HepG2 (cell line): ENCODE measurements around the gene VRK3. TPM values are rescaled to one million over a fixed set of nuclear protein-coding genes. Genes with fewer than 3 reads are reported as not detected.

Experiments used
- ATAC-seq: fragments of 200-7000 bp; cut with Tn5 transposase; 3 replicates; pipeline ENCODE4 v1.9.1; 2020; ENCODE audit warnings: mild to moderate bottlenecking, moderate library complexity
- BruUV-seq: library from RNA; stranded (reverse); fragments of 400-500 nt; replicated peaks from 2 replicates; lab custom pipeline; 2021; lab: Mats Ljungman, UMichigan
- CTCF ChIA-PET: fragments of 300-600 bp; formaldehyde crosslinking; extraction: SDS; loops from one replicate; lab custom pipeline; 2021; ENCODE audit warnings: low total read pairs, inconsistent platforms, low intra/inter-chr PET ratio; lab: Yijun Ruan, JAX
- POLR2A ChIA-PET: fragments of 350-600 bp; sonication (Branson Sonifier 250); formaldehyde crosslinking; loops from one replicate; lab custom pipeline; 2020; ENCODE audit warnings: antibody characterized with exemption, inconsistent platforms; lab: Yijun Ruan, JAX
- DNase-seq: peaks from one replicate; pipeline ENCODE4 v3.0.0-alpha.2; 2015; ENCODE audit warnings: low spot score
- FAIRE-seq: peaks from 3 replicates; lab custom pipeline; 2011; peaks lifted over from hg19 to GRCh38; lab: Jason Lieb, UNC
- H2AFZ ChIP-seq: one replicate; pipeline ENCODE4 v1.6.1; 2011; ENCODE audit warnings: low read length, inconsistent platforms
- H3K27ac ChIP-seq: fragments of 300-600 bp; 3 replicates; pipeline ENCODE4 v1.8.0; 2011; ENCODE audit warnings: mixed run types, mild to moderate bottlenecking, mixed read lengths, low read length, inconsistent platforms; ENCODE audit not compliant: insufficient read depth; ENCODE audit errors: extremely low read length
- H3K27me3 ChIP-seq, 2 experiments: fragments of 200-600 bp in 1 of 2; 2 replicates in 1 of 2; 3 replicates in 1 of 2; pipeline versions ENCODE4 v1.6.0 to v1.8.0; 2011; ENCODE audit warnings: low read length in 2 of 2, mild to moderate bottlenecking in 2 of 2, moderate library complexity in 2 of 2, inconsistent platforms in 1 of 2; ENCODE audit not compliant: insufficient read depth in 2 of 2, control insufficient read depth in 1 of 2
- H3K36me3 ChIP-seq, 2 experiments: fragments of 200-600 bp in 1 of 2; replicated peaks in 1 of 2; 2 replicates in 1 of 2; 3 replicates in 1 of 2; pipeline versions ENCODE4 v1.5.1 to v1.8.0; 2011; ENCODE audit warnings: low read length in 2 of 2, inconsistent platforms in 1 of 2; ENCODE audit not compliant: insufficient read depth in 2 of 2, control insufficient read depth in 1 of 2
- H3K4me1 ChIP-seq: 2 replicates; pipeline ENCODE4 v1.5.1; 2012; ENCODE audit warnings: low read length, inconsistent platforms; ENCODE audit not compliant: insufficient read depth
- H3K4me2 ChIP-seq: 2 replicates; pipeline ENCODE4 v1.6.0; 2011; ENCODE audit warnings: low read depth, low read length, inconsistent platforms
- H3K4me3 ChIP-seq, 3 experiments: fragments of 200-600 bp in 1 of 3; sonication (generic), shearing (Covaris generic) in 1 of 3; replicated peaks in 1 of 3; 2 replicates each; pipeline ENCODE4 v1.5.1; 2011 to 2016; ENCODE audit warnings: low read length in 3 of 3, inconsistent platforms in 2 of 3, low read depth in 2 of 3, mild to moderate bottlenecking in 2 of 3, control low read depth in 1 of 3, mixed read lengths in 1 of 3; ENCODE audit not compliant: insufficient read depth in 1 of 3
- H3K79me2 ChIP-seq: one replicate; pipeline ENCODE4 v1.6.1; 2011; ENCODE audit warnings: low read length, inconsistent platforms; ENCODE audit not compliant: insufficient read depth
- H3K9ac ChIP-seq: 2 replicates; pipeline ENCODE4 v1.6.0; 2011; ENCODE audit warnings: mild to moderate bottlenecking, low read depth, low read length, inconsistent platforms; ENCODE audit not compliant: insufficient read depth
- H3K9me3 ChIP-seq: 2 replicates; pipeline ENCODE4 v1.5.1; 2012; ENCODE audit warnings: mild to moderate bottlenecking, low read length
- H4K20me1 ChIP-seq: 2 replicates; pipeline ENCODE4 v1.6.0; 2011; ENCODE audit warnings: inconsistent platforms, mild to moderate bottlenecking, low read length, moderate library complexity; ENCODE audit not compliant: insufficient read depth
- CTCF ChIP-seq: sonication (generic); formaldehyde crosslinking; IDR thresholded peaks from 2 replicates; pipeline ENCODE4 v1.5.0; 2020; ENCODE audit warnings: mild to moderate bottlenecking, missing genetic modification reagents, moderate library complexity
- HNRNPL ChIP-seq: fragments of 200-400 bp; formaldehyde crosslinking; IDR thresholded peaks from 2 replicates; pipeline ENCODE4 v1.6.1; 2017; ENCODE audit warnings: mild to moderate bottlenecking, low read depth, low read length
- HOXD1 ChIP-seq: sonication (generic); formaldehyde crosslinking; IDR thresholded peaks from 2 replicates; pipeline ENCODE4 v1.5.0; 2020; ENCODE audit warnings: missing genetic modification reagents
- NR2F2 ChIP-seq: IDR thresholded peaks from 2 replicates; pipeline ENCODE4 v1.6.1; 2012; ENCODE audit warnings: low read depth, inconsistent platforms, borderline replicate concordance
- ZNF121 ChIP-seq: sonication (generic); formaldehyde crosslinking; IDR thresholded peaks from 2 replicates; pipeline ENCODE4 v1.5.0; 2020; ENCODE audit warnings: mild to moderate bottlenecking, missing genetic modification reagents
- ZNF18 ChIP-seq: sonication (generic); formaldehyde crosslinking; IDR thresholded peaks from 2 replicates; pipeline ENCODE4 v1.8.0; 2022; ENCODE audit warnings: mild to moderate bottlenecking, missing genetic modification reagents; ENCODE audit not compliant: insufficient replicate concordance
- ZNF768 ChIP-seq: sonication (generic); formaldehyde crosslinking; IDR thresholded peaks from 2 replicates; pipeline ENCODE4 v1.4.0; 2020; ENCODE audit warnings: missing genetic modification reagents
- ZNF891 ChIP-seq: sonication (generic); formaldehyde crosslinking; IDR thresholded peaks from 2 replicates; pipeline ENCODE4 v1.5.0; 2020; ENCODE audit warnings: mild to moderate bottlenecking, missing genetic modification reagents
- WGBS: methylation state at CpG from one replicate; pipeline ENCODE4 v1.1.6; 2017; ENCODE audit warnings: low lambda C conversion rate; 5-methylcytosine and 5-hydroxymethylcytosine counted together
- in situ Hi-C: cut with HindIII; loops from 2 replicates; pipeline ENCODE4 v1.10.0; 2017; ENCODE audit warnings: low pct_unique_long_range_greater_than_20kb; ENCODE audit not compliant: extremely low pct_ligation_motif_present
- intact Hi-C: fragments of 100-400 bp; cut with micrococcal nuclease; formaldehyde crosslinking; loops from one replicate; pipeline ENCODE4 v1.10.0; 2022; ENCODE audit not compliant: unreplicated experiment
- polyA plus RNA-seq, 8 experiments: library from polyadenylated mRNA; depleted of rRNA in 3 of 8; stranded (reverse) in 7 of 8; unstranded in 1 of 8; fragments of >200 nt; fragmentation: Illumina TruSeq in 4 of 8; extraction: Trizol in 4 of 8; gene quantifications; 2 replicates each; pipeline versions ENCODE4 v1.2.1 to v1.2.3, GENCODE V29; 2011 to 2016; ENCODE audit warnings: low read depth in 4 of 8, missing spikeins in 1 of 8, mixed read lengths in 1 of 8; ENCODE audit not compliant: insufficient read depth in 1 of 8
- total RNA-seq, 5 experiments: library from RNA; depleted of rRNA; stranded (reverse); fragments of >200 nt; fragmentation: Illumina TruSeq; extraction: Trizol; gene quantifications; 2 replicates each; pipeline ENCODE4 v1.2.3, GENCODE V29; 2016; ENCODE audit warnings: low read depth in 1 of 5

VRK3 gene
- total and polyA plus RNA-seq, 2 of the 13 experiments (the other 11 are each of a cell fraction or from before 2014, with no cell fraction given), result 23.8 to 28.3 TPM

DNA sequence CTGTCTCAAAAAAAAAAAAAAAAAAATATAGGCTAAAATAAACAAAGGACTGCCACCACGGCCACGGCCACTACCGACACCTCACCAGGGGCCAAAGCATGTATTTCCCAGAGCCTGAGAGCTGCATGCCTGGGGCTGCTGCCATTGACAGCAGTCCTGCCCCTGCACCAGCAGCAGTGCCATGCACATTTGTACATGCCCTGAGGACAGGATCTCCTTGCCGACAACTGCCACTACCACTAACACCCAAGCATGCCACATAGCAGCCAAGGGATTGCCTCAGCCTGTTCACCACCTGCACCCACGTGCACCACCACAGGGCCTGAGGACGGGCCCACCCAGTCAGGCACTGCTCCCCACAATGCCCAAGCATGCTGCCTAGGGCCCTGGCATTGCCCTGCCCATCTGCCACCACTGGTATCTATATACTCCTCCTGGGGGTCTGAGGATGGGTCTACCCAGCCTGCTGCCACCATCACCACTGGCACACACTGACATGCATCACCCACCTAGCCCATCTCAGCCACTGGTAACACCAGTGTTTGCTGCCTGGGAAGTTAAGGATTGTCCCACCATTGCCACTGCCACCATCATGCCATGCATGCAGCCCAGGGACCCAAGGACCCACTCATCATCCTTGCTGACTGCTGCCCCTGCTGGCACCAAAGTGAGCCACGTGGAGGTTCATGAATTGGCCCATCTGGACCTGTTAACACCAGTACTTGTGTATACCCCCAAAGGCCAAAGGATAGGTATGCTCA is 85.3 kb downstream of the VRK3 start:
- H3K9me3 ChIP-seq, result no peaks in the 10 kb centered on the region
- DNase-seq, result no peak
- ChIA-PET POLR2A (interaction anchor here (0.9 to 1.7 kb wide), 2 partner anchors 10 to 44 kb away, joined by 4 to 5 read pairs; no protein-coding TSS in a partner anchor), CTCF (interaction anchor here (3.2 kb wide), 1 partner anchor 44 kb away, joined by 91 read pairs; no protein-coding TSS in a partner anchor)
- no peak overlapping the region for H3K9ac ChIP-seq
- no peaks in the 10 kb centered on the region for H3K27me3 ChIP-seq
- intact Hi-C loops, result no loop called here
- H2AFZ ChIP-seq, result no peak overlapping the region
- H3K36me3 ChIP-seq, result no peaks in the 10 kb centered on the region
- H3K4me3 ChIP-seq, result no peak overlapping the region
- ATAC-seq, result peak; percentile 8; the same call in 1 of the 3 replicates
- H3K4me1 ChIP-seq, result peaks cover 48% of the 10 kb centered on the region
- no peak overlapping the region for H3K4me2 ChIP-seq
- in situ Hi-C loops, result loop anchor here (5.0 kb wide), 1 partner anchor 37 kb away; no protein-coding TSS in a partner anchor
- WGBS, result 41% methylated on average over 5 of the region's 7 CpGs
- no peaks in the 10 kb centered on the region for H4K20me1 ChIP-seq
- FAIRE-seq, result no peak
- no TSS peak for BruUV-seq
- no peak overlapping the region for H3K27ac ChIP-seq
- 0 out of 2 replicates have a peak, but pooled peaks have one; percentile 9 for TF ChIP-seq ZNF768
- TF ChIP-seq CTCF, result peak; percentile 16; the same call in 1 of the 2 replicates
- peak; percentile 30; the same call in 1 of the 2 replicates for TF ChIP-seq ZNF121 (CRISPR knock-in tag)
- TF ChIP-seq ZNF18 (CRISPR knock-in tag), result peak; percentile 78
- no peak for TF ChIP-seq HOXD1 (CRISPR knock-in tag)
- TF ChIP-seq HNRNPL, result peak; percentile 80
- TF ChIP-seq NR2F2, result no peak
- TF ChIP-seq ZNF891 (CRISPR knock-in tag), result 0 out of 2 replicates have a peak, but pooled peaks have one; percentile 49
- H3K79me2 ChIP-seq, result no peaks in the 10 kb centered on the region
